H1 (cell line): Measurements from ENCODE around the gene ZNF487. TPM values are rescaled to one million over a fixed set of nuclear protein-coding genes. Genes with fewer than 3 reads are reported as not detected.

ENCODE experiments used
- CTCF ChIA-PET: fragments of 300-600 bp; sonication (Branson Sonifier 250); formaldehyde crosslinking; loops from one replicate; lab custom pipeline; 2021; ENCODE audit not compliant: partially characterized antibody; lab: Charles Lee
- POLR2A ChIA-PET: fragments of 300-600 bp; sonication (Branson Sonifier 250); formaldehyde crosslinking; loops from one replicate; lab custom pipeline; 2021; ENCODE audit warnings: inconsistent platforms; ENCODE audit not compliant: partially characterized antibody; lab: Charles Lee
- DNase-seq, 2 experiments: peaks; one replicate each; pipeline versions ENCODE4 v3.0.0 to v3.0.0-alpha.2; 2010 to 2022; ENCODE audit warnings: low spot score in 2 of 2, low read depth in 1 of 2, mixed read lengths in 1 of 2
- FAIRE-seq: peaks from 2 replicates; lab custom pipeline; 2011; peaks lifted over from hg19 to GRCh38; lab: Jason Lieb, UNC
- H2AFZ ChIP-seq: 2 replicates; pipeline ENCODE4 v1.8.1; 2012; ENCODE audit warnings: low read length, inconsistent platforms
- H2AK5ac ChIP-seq: 2 replicates; pipeline ENCODE4 v1.6.1; 2013; ENCODE audit warnings: low read depth, low read length
- H2BK120ac ChIP-seq: replicated peaks from 2 replicates; pipeline ENCODE3; 2013; ENCODE audit warnings: low read depth, low read length, inconsistent platforms
- H2BK12ac ChIP-seq: 2 replicates; pipeline ENCODE4 v1.6.1; 2013; ENCODE audit warnings: low read depth, low read length
- H2BK15ac ChIP-seq: 2 replicates; pipeline ENCODE4 v1.6.1; 2013; ENCODE audit warnings: low read length
- H2BK20ac ChIP-seq: 2 replicates; pipeline ENCODE4 v1.6.1; 2013; ENCODE audit warnings: low read length
- H2BK5ac ChIP-seq: 2 replicates; pipeline ENCODE4 v1.6.1; 2013; ENCODE audit warnings: low read depth, low read length
- H3K14ac ChIP-seq: 2 replicates; pipeline ENCODE4 v1.6.1; 2013; ENCODE audit warnings: inconsistent platforms; ENCODE audit not compliant: insufficient read length
- H3K18ac ChIP-seq: 2 replicates; pipeline ENCODE4 v1.6.1; 2013; ENCODE audit warnings: low read length; ENCODE audit errors: extremely low read depth
- H3K23ac ChIP-seq: 2 replicates; pipeline ENCODE4 v1.6.1; 2013; ENCODE audit warnings: inconsistent platforms; ENCODE audit not compliant: insufficient read length
- H3K23me2 ChIP-seq: 2 replicates; pipeline ENCODE4 v1.6.1; 2013; ENCODE audit warnings: low read depth, low read length
- H3K27ac ChIP-seq: 2 replicates; pipeline ENCODE4 v1.6.1; 2011; ENCODE audit warnings: low read depth, low read length, inconsistent platforms
- H3K27me3 ChIP-seq, 4 experiments: replicated peaks in 1 of 4; 1 replicate in 1 of 4; 2 replicates in 3 of 4; pipeline versions ENCODE4 v1.6.1 to v1.8.1; 2011 to 2013; ENCODE audit warnings: low read length in 3 of 4, mild to moderate bottlenecking in 3 of 4, inconsistent platforms in 2 of 4, mixed read lengths in 2 of 4, moderate library complexity in 1 of 4; ENCODE audit not compliant: control insufficient read depth in 3 of 4, insufficient read depth in 3 of 4; ENCODE audit errors: extremely low read depth in 1 of 4
- H3K36me3 ChIP-seq, 4 experiments: 2 replicates each; pipeline versions ENCODE4 v1.6.1 to v1.8.1; 2011 to 2013; ENCODE audit warnings: mild to moderate bottlenecking in 4 of 4, low read length in 3 of 4, moderate library complexity in 2 of 4, control low read depth in 1 of 4, inconsistent platforms in 1 of 4; ENCODE audit not compliant: insufficient read depth in 4 of 4, control insufficient read depth in 2 of 4
- H3K4ac ChIP-seq: replicated peaks from 2 replicates; pipeline ENCODE3; 2013; ENCODE audit warnings: low read length, low read depth, mixed read lengths, inconsistent platforms; ENCODE audit not compliant: insufficient read length
- H3K4me1 ChIP-seq, 4 experiments: replicated peaks in 1 of 4; 1 replicate in 1 of 4; 2 replicates in 3 of 4; pipeline versions ENCODE4 v1.6.1 to v1.8.1; 2011 to 2013; ENCODE audit warnings: low read length in 3 of 4, inconsistent platforms in 2 of 4, mixed read lengths in 1 of 4; ENCODE audit not compliant: insufficient read depth in 4 of 4, control insufficient read depth in 3 of 4
- H3K4me2 ChIP-seq, 2 experiments: 2 replicates each; pipeline versions ENCODE4 v1.6.1 to v1.8.1; 2011 to 2013; ENCODE audit warnings: low read depth in 2 of 2, low read length in 2 of 2, control low read depth in 1 of 2, inconsistent platforms in 1 of 2, mild to moderate bottlenecking in 1 of 2; ENCODE audit not compliant: insufficient read depth in 1 of 2
- H3K4me3 ChIP-seq, 4 experiments: fragments of 200-600, 300-600 bp in 1 of 4; sonication (generic), shearing (Covaris generic), sonication (Bioruptor Twin) in 1 of 4; 2 replicates each; pipeline versions ENCODE4 v1.5.1 to v1.8.1; 2011 to 2016; ENCODE audit warnings: low read length in 4 of 4, low read depth in 3 of 4, control low read depth in 2 of 4, inconsistent platforms in 2 of 4, mild to moderate bottlenecking in 2 of 4, mixed read lengths in 1 of 4, moderate library complexity in 1 of 4; ENCODE audit not compliant: insufficient read depth in 2 of 4; ENCODE audit errors: extremely low read depth in 1 of 4
- H3K56ac ChIP-seq: replicated peaks from 2 replicates; pipeline ENCODE3; 2013; ENCODE audit warnings: low read depth, mild to moderate bottlenecking, mixed read lengths, low read length, inconsistent platforms; ENCODE audit not compliant: insufficient read length
- H3K79me1 ChIP-seq: 2 replicates; pipeline ENCODE4 v1.6.1; 2013; ENCODE audit warnings: low read depth, low read length, control low read depth
- H3K79me2 ChIP-seq, 2 experiments: 2 replicates each; pipeline versions ENCODE4 v1.6.1 to v1.8.1; 2012 to 2013; ENCODE audit warnings: low read length in 2 of 2, mild to moderate bottlenecking in 2 of 2, inconsistent platforms in 1 of 2; ENCODE audit not compliant: insufficient read depth in 2 of 2, control insufficient read depth in 1 of 2
- H3K9ac ChIP-seq, 4 experiments: replicated peaks in 1 of 4; 1 replicate in 1 of 4; 2 replicates in 3 of 4; pipeline versions ENCODE4 v1.6.1 to v1.8.1; 2011 to 2013; ENCODE audit warnings: low read depth in 3 of 4, low read length in 3 of 4, control low read depth in 2 of 4, mild to moderate bottlenecking in 2 of 4, moderate library complexity in 2 of 4, inconsistent platforms in 1 of 4; ENCODE audit errors: extremely low read depth in 1 of 4
- H3K9me3 ChIP-seq, 2 experiments: 2 replicates each; pipeline versions ENCODE4 v1.6.1 to v1.8.1; 2012 to 2013; ENCODE audit warnings: mild to moderate bottlenecking in 2 of 2, moderate library complexity in 2 of 2, control low read depth in 1 of 2, inconsistent platforms in 1 of 2, low read depth in 1 of 2, low read length in 1 of 2, mixed read lengths in 1 of 2; ENCODE audit not compliant: insufficient read depth in 2 of 2
- H4K20me1 ChIP-seq, 2 experiments: replicated peaks in 1 of 2; 2 replicates each; pipeline versions ENCODE3 to v1.8.1; 2011 to 2013; ENCODE audit warnings: inconsistent platforms in 2 of 2, low read length in 2 of 2, mild to moderate bottlenecking in 1 of 2; ENCODE audit not compliant: insufficient read depth in 2 of 2, control insufficient read depth in 1 of 2
- H4K5ac ChIP-seq: 2 replicates; pipeline ENCODE4 v1.6.1; 2013; ENCODE audit warnings: low read length, low read depth, mixed read lengths, inconsistent platforms; ENCODE audit not compliant: insufficient read length
- H4K8ac ChIP-seq: 2 replicates; pipeline ENCODE4 v1.8.0; 2013; ENCODE audit warnings: mild to moderate bottlenecking, moderate library complexity, low read length, inconsistent platforms; ENCODE audit not compliant: insufficient read depth; ENCODE audit errors: extremely low read depth
- H4K91ac ChIP-seq: replicated peaks from 2 replicates; pipeline ENCODE3; 2013; ENCODE audit warnings: low read length, mixed read lengths, inconsistent platforms; ENCODE audit not compliant: insufficient read length
- BCL11A ChIP-seq, 2 experiments: IDR thresholded peaks; one replicate each; pipeline ENCODE4 v1.6.1; 2011; ENCODE audit warnings: low read depth in 2 of 2, low read length in 2 of 2, mild to moderate bottlenecking in 2 of 2
- CEBPB ChIP-seq: IDR thresholded peaks from 2 replicates; pipeline ENCODE4 v1.6.1; 2012; ENCODE audit warnings: low read depth, low read length
- CHD1 ChIP-seq: IDR thresholded peaks from 2 replicates; pipeline ENCODE4 v1.6.1; 2012; ENCODE audit warnings: low read depth, low read length, improper control_type of control experiment
- CREB1 ChIP-seq: IDR thresholded peaks from 2 replicates; pipeline ENCODE4 v1.6.1; 2012; ENCODE audit warnings: inconsistent platforms
- NANOG ChIP-seq: IDR thresholded peaks from 2 replicates; pipeline ENCODE4 v1.6.1; 2011; ENCODE audit warnings: low read length, low read depth, mild to moderate bottlenecking, inconsistent platforms; ENCODE audit not compliant: insufficient read depth, poor library complexity, severe bottlenecking
- RBBP5 ChIP-seq: IDR thresholded peaks from 2 replicates; pipeline ENCODE4 v1.7.1; 2012; ENCODE audit warnings: low read depth, mild to moderate bottlenecking, inconsistent platforms, low read length, moderate library complexity, borderline replicate concordance
- TCF12 ChIP-seq: IDR thresholded peaks from 2 replicates; pipeline ENCODE4 v1.6.1; 2011; ENCODE audit warnings: low read depth, mild to moderate bottlenecking, low read length
- WGBS, 2 experiments: shearing (Covaris generic) in 1 of 2; methylation state at CpG; one replicate each; pipeline versions ENCODE4 v1.1.6 to v1.1.7; 2013 to 2015; ENCODE audit warnings: low lambda C conversion rate in 2 of 2, mixed read lengths in 2 of 2, inconsistent platforms in 1 of 2, low coverage in 1 of 2, missing lambda C conversion rate in 1 of 2; ENCODE audit not compliant: insufficient replicate concordance in 2 of 2, insufficient coverage in 1 of 2, insufficient read length in 1 of 2; ENCODE audit errors: extremely low coverage in 1 of 2, missing lambda C conversion rate in 1 of 2; 5-methylcytosine and 5-hydroxymethylcytosine counted together
- polyA plus RNA-seq, 7 experiments: library from polyadenylated mRNA; depleted of rRNA in 3 of 7; stranded (reverse) in 5 of 7; unstranded in 2 of 7; fragments of >200 nt in 5 of 7; fragments of 200-250 nt in 2 of 7; gene quantifications; 1 replicate in 5 of 7; 2 replicates in 1 of 7; 4 replicates in 1 of 7; pipeline versions ENCODE4 v1.2.1 to v1.2.3, GENCODE V29; 2011 to 2013; ENCODE audit warnings: missing spikeins in 2 of 7, mixed read lengths in 2 of 7
- total RNA-seq: library from RNA; stranded (reverse); fragmentation: NEBNext Ultra II Directional; extraction: Animal tissue kit (Norgen Biotek cat#: 25700); gene quantifications from 2 replicates; pipeline ENCODE4 v1.2.1, GENCODE V29; 2021
- TF ChIP-seq, protein P1 (sequence below), 3 experiments: IDR thresholded peaks; 1 replicate in 2 of 3; 2 replicates in 1 of 3; pipeline versions ENCODE4 v1.5.1 to v1.6.1; 2011; ENCODE audit warnings: low read length in 3 of 3, mild to moderate bottlenecking in 3 of 3, inconsistent platforms in 2 of 3, low read depth in 1 of 3, moderate library complexity in 1 of 3; ENCODE audit not compliant: insufficient read depth in 1 of 3; ENCODE audit errors: control extremely low read depth in 1 of 3
- TF ChIP-seq, protein P2 (sequence below): IDR thresholded peaks from 2 replicates; pipeline ENCODE4 v1.6.1; 2012; ENCODE audit warnings: inconsistent platforms
- TF ChIP-seq, protein P3 (sequence below): IDR thresholded peaks from 2 replicates; pipeline ENCODE4 v1.6.1; 2012; ENCODE audit warnings: inconsistent platforms

ZNF487 gene
- total and polyA plus RNA-seq, 2 of the 8 experiments (the other 6 are each of a cell fraction or from before 2014, with no cell fraction given), result 1.9 to 2.5 TPM

DNA sequence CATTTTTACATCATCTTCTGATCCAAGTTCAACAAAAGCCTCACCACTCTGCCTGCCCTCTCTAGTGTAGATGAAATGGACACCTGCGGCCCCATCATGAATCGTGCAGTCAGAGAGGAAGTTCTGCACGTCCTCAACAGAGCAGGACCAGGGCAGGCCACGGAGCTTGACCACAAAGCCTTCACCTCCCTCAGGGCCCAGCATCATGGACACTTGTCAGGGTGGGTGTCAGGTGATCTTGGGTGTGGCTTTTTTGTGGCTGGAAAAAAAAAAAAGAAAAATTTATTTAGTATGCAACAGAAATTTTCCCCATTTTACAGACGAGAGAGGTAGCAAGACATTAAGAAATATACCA is 49.3 kb upstream of the ZNF487 start:
- Histone ChIP-seq H3K23me2 (no peaks in the 10 kb centered on the region; the same call in 1 of the 2 replicates), H2AFZ (no peak overlapping the region), H3K79me1 (peaks cover 17% of the 10 kb centered on the region), H4K91ac (no peak overlapping the region), H3K36me3 (peaks cover 36 to 71% (median 61%) of the 10 kb centered on the region in 4 experiments), H3K79me2 (peaks cover 13 to 48% of the 10 kb centered on the region in 2 experiments), H2BK120ac (no peak overlapping the region), H3K4me3 (no peak overlapping the region), H4K5ac (no peak overlapping the region), H3K18ac (no peak overlapping the region), H3K4me1 (no peaks in the 10 kb centered on the region; a peak in 1 of 7 replicates), H2BK20ac (no peak overlapping the region), H3K56ac (no peak overlapping the region), H3K9ac (no peak overlapping the region), H2BK5ac (no peak overlapping the region), H4K8ac (peak overlapping the region; percentile 9; the same call in 1 of the 2 replicates), H3K9me3 (no peaks in the 10 kb centered on the region), H3K23ac (no peak overlapping the region), H2BK15ac (no peak overlapping the region), H3K27me3 (no peaks in the 10 kb centered on the region), H4K20me1 (peaks cover 35 to 37% of the 10 kb centered on the region in 2 experiments), H3K27ac (no peak overlapping the region), H3K4ac (no peak overlapping the region), H2AK5ac (no peak overlapping the region), H3K4me2 (no peak overlapping the region), H2BK12ac (no peak overlapping the region), H3K14ac (no peak overlapping the region)
- DNase-seq (no peak), FAIRE-seq (no peak)
- POLR2A ChIA-PET, result interaction anchor here (0.7 to 7.5 kb wide), 4 partner anchors 9 to 31 kb away, joined by 3 to 112 read pairs (median 6); no protein-coding TSS in a partner anchor
- CTCF ChIA-PET, result interaction anchor here (0.6 to 1.0 kb wide), 2 partner anchors 47 to 69 kb away, joined by 3 to 5 read pairs; no protein-coding TSS in a partner anchor
- WGBS, 2 experiments, result 94% methylated on average over 5 of the region's 5 CpGs; no CpG with 5 or more reads in 1 of the 2 experiments
- TF ChIP-seq BCL11A (IDR thresholded peaks at IDR 0.05; ENCODE audit: low read depth in 2 of 2, low read length in 2 of 2) (no peak), CREB1 (no peak), RBBP5 (no peak), CEBPB (no peak), CHD1 (no peak), NANOG (no peak), TCF12 (no peak)
- TF ChIP-seq, protein P1, sequence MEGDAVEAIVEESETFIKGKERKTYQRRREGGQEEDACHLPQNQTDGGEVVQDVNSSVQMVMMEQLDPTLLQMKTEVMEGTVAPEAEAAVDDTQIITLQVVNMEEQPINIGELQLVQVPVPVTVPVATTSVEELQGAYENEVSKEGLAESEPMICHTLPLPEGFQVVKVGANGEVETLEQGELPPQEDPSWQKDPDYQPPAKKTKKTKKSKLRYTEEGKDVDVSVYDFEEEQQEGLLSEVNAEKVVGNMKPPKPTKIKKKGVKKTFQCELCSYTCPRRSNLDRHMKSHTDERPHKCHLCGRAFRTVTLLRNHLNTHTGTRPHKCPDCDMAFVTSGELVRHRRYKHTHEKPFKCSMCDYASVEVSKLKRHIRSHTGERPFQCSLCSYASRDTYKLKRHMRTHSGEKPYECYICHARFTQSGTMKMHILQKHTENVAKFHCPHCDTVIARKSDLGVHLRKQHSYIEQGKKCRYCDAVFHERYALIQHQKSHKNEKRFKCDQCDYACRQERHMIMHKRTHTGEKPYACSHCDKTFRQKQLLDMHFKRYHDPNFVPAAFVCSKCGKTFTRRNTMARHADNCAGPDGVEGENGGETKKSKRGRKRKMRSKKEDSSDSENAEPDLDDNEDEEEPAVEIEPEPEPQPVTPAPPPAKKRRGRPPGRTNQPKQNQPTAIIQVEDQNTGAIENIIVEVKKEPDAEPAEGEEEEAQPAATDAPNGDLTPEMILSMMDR (IDR thresholded peaks at IDR 0.05; ENCODE audit: control extremely low read depth in 1 of 3, insufficient read depth in 1 of 3, low read depth in 1 of 3, low read length in 3 of 3), result no peak
- TF ChIP-seq, protein P2, sequence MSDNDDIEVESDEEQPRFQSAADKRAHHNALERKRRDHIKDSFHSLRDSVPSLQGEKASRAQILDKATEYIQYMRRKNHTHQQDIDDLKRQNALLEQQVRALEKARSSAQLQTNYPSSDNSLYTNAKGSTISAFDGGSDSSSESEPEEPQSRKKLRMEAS, result no peak
- TF ChIP-seq, protein P3, sequence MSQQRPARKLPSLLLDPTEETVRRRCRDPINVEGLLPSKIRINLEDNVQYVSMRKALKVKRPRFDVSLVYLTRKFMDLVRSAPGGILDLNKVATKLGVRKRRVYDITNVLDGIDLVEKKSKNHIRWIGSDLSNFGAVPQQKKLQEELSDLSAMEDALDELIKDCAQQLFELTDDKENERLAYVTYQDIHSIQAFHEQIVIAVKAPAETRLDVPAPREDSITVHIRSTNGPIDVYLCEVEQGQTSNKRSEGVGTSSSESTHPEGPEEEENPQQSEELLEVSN, result no peak
